HFF-Myc (cell line): ENCODE data around the gene KRT32.
"Not testable (repeated sequence)": the region's sequence is repeated elsewhere in the genome, so short reads cannot be mapped to it uniquely, and the experiment has no call there.

Source experiments
- DNase-seq: peaks from one replicate; pipeline ENCODE4 v3.0.0-alpha.2; 2011; ENCODE audit warnings: low read depth; ENCODE audit errors: extremely low read depth
- H3K4me3 ChIP-seq: replicated peaks from 2 replicates; pipeline ENCODE4 v1.5.1; 2011; ENCODE audit warnings: low read depth, mild to moderate bottlenecking, control low read depth, low read length
- CTCF ChIP-seq: IDR thresholded peaks from 2 replicates; pipeline ENCODE4 v1.5.1; 2012; ENCODE audit warnings: mild to moderate bottlenecking, low read depth, low read length, control low read depth; ENCODE audit errors: missing control alignments

Gene KRT32

DNA sequence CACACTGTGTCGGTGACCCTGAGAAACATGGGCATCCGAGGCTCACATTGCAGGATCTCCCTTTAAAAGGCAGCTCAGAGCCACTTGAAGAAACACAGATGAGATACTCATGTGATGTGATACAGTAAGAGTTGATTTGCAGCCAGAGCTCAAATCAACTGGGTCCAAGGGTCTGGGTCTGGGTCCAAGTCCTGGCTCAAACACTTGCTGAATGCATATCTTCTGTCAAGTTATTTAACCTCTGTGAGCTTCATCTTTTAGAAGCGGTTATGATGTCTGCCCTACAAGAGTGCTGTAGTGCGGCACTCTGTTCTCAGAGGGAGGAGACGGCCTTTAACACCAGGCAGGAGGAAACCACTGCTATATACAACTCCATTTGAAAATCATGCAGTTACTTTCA is 32.8 kb downstream of the KRT32 start:
- no peak overlapping the region for H3K4me3 ChIP-seq

DNA sequence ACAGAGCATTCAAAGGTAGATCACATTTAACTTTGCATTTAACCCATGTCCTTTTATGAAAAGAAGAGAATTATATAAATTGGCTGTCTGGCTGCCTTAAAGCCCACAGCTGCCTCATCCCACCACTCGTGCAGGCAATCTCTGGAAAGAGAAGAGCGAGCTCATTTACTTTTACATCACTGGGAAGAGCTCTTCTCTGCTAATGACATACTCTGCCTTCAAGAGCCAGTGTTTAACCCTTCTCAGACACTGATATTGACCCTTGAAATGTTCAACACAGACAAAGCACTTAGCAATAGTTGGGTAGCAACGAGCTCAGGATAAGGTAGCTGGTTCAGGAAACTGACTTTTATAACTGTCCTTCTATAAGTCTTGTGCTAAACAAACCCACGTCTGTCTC is 33.2 kb downstream of the KRT32 start:
- no peak for DNase-seq
- TF ChIP-seq CTCF = no peak
- no peak overlapping the region for H3K4me3 ChIP-seq

More for the DNA sequence above, 32.8 kb downstream of the KRT32 start:
- DNase-seq = no peak
- TF ChIP-seq CTCF = no peak

- no peak for TF ChIP-seq CTCF
- DNase-seq = no peak
- H3K4me3 ChIP-seq = no peak overlapping the region
These were observed 33.6 kb downstream of the KRT32 start for GRCh38 chr17:41433586-41433985.

DNA sequence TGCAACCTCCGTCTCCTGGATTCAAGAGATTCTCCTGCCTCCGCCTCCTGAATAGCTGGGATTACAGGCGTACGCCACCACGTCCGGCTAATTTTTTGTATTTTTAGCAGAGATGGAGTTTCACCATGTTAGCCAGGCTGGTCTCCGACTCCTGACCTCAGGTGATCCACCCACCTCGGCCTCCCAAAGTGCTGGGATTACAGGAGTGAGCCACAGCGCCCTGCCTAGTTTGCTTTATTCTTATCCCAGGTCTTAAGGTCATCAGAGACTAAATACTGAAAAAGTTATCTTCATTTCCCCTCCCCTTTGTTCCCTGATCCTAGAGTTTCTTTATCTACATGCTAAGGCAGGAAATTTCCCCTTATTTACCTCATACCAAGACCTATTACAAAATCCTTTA is 36.8 kb downstream of the KRT32 start:
- not testable (repeated sequence) for H3K4me3 ChIP-seq, DNase-seq

DNA sequence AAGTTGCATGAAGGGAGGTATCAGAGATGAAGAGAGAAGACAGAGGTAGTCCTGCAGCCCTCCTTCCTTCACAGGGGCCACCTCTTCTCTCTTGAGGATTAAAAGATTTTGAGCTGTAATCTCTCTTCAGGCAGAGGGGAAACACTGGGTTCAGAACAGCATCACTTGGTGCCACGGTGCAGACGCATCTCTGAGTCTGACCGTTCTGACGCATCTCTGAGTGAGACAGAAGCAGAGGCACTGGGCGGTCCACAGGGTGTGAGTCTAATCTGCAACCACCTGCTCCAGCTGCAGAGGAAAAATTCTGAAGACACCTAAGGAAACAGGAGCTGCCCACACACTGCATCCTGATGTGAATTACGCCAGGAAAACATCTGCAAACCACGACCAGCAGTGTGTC is 37.5 kb downstream of the KRT32 start:
- TF ChIP-seq CTCF = no peak
- no peak overlapping the region for H3K4me3 ChIP-seq
- no peak for DNase-seq

GRCh38 chr17:41428591-41429291 is 38.4 kb downstream of the KRT32 start:
- no peak for DNase-seq
- no peak for TF ChIP-seq CTCF
- no peak overlapping the region for H3K4me3 ChIP-seq

DNA sequence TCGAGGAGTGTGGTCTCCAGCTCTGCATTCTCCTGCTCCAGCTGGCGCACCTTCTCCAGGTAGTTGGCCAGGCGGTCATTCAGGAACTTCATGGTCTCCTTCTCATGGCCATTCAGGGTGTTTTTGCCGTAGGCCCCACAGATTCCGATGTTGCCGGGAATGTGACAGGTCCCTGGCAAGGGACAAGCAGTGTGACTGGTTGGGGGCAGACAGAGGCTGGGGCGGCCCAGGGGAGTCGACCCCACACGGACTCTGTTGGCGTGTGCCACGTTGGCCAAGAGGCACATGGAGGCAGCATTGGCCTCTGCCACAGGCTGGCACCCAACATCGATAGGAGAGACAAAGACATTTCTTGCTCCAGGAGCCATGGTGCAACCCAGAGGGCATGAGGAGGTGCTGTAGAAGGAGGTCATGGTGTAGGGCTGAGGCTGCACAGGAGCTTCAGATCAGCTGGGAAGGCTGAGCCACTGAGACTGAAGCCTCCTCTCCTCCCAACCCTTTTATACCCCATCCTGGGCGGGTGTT is 43.0 kb downstream of the KRT32 start, which contains the start of gene KRT37:
Gene KRT37 (minus strand): TSS at position 475 of the 525 bp plus-strand sequence. CDS start 62 bp downstream, at position 413.
- no peak within 1 kb of the TSS for H3K4me3 ChIP-seq
- TF ChIP-seq CTCF = no peak
- no peak for DNase-seq

DNA sequence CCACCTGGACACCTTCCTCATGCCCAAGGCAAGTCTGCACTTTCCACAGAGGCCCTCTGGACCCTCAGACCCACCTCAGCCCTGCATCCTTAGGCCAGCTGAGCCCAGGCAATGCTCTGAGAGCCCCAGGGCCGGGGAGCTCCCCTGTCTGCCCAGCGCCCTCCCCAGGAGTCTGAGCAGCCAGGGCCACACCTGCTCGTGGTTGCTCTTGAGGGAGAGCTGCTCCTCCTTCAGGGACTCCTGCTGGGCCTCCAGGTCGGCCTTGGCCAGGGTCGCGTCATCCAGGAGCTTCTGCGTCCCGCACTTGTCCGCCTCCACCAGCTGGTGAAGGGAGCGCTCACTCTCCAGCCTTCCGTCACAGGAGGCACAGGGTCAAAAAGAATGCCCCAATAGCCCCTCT is 44.6 kb downstream of the KRT32 start:
- not testable (repeated sequence) for H3K4me3 ChIP-seq, DNase-seq
